HepG2 (cell line): ENCODE data around the gene CAPZB. TPM values are rescaled to one million over a fixed set of nuclear protein-coding genes. Genes with fewer than 3 reads are reported as not detected.

Experiments used
- ATAC-seq: fragments of 200-7000 bp; cut with Tn5 transposase; 3 replicates; pipeline ENCODE4 v1.9.1; 2020; ENCODE audit warnings: mild to moderate bottlenecking, moderate library complexity
- BruUV-seq: library from RNA; stranded (reverse); fragments of 400-500 nt; replicated peaks from 2 replicates; lab custom pipeline; 2021; lab: Mats Ljungman, UMichigan
- CTCF ChIA-PET: fragments of 300-600 bp; formaldehyde crosslinking; extraction: SDS; loops from one replicate; lab custom pipeline; 2021; ENCODE audit warnings: low total read pairs, inconsistent platforms, low intra/inter-chr PET ratio; lab: Yijun Ruan, JAX
- POLR2A ChIA-PET: fragments of 350-600 bp; sonication (Branson Sonifier 250); formaldehyde crosslinking; loops from one replicate; lab custom pipeline; 2020; ENCODE audit warnings: antibody characterized with exemption, inconsistent platforms; lab: Yijun Ruan, JAX
- DNase-seq: peaks from one replicate; pipeline ENCODE4 v3.0.0-alpha.2; 2015; ENCODE audit warnings: low spot score
- FAIRE-seq: peaks from 3 replicates; lab custom pipeline; 2011; peaks lifted over from hg19 to GRCh38; lab: Jason Lieb, UNC
- H2AFZ ChIP-seq: one replicate; pipeline ENCODE4 v1.6.1; 2011; ENCODE audit warnings: low read length, inconsistent platforms
- H3K27ac ChIP-seq: fragments of 300-600 bp; 3 replicates; pipeline ENCODE4 v1.8.0; 2011; ENCODE audit warnings: mixed run types, mild to moderate bottlenecking, mixed read lengths, low read length, inconsistent platforms; ENCODE audit not compliant: insufficient read depth; ENCODE audit errors: extremely low read length
- H3K27me3 ChIP-seq, 2 experiments: fragments of 200-600 bp in 1 of 2; 2 replicates in 1 of 2; 3 replicates in 1 of 2; pipeline versions ENCODE4 v1.6.0 to v1.8.0; 2011; ENCODE audit warnings: low read length in 2 of 2, mild to moderate bottlenecking in 2 of 2, moderate library complexity in 2 of 2, inconsistent platforms in 1 of 2; ENCODE audit not compliant: insufficient read depth in 2 of 2, control insufficient read depth in 1 of 2
- H3K36me3 ChIP-seq, 2 experiments: fragments of 200-600 bp in 1 of 2; replicated peaks in 1 of 2; 2 replicates in 1 of 2; 3 replicates in 1 of 2; pipeline versions ENCODE4 v1.5.1 to v1.8.0; 2011; ENCODE audit warnings: low read length in 2 of 2, inconsistent platforms in 1 of 2; ENCODE audit not compliant: insufficient read depth in 2 of 2, control insufficient read depth in 1 of 2
- H3K4me1 ChIP-seq: 2 replicates; pipeline ENCODE4 v1.5.1; 2012; ENCODE audit warnings: low read length, inconsistent platforms; ENCODE audit not compliant: insufficient read depth
- H3K4me2 ChIP-seq: 2 replicates; pipeline ENCODE4 v1.6.0; 2011; ENCODE audit warnings: low read depth, low read length, inconsistent platforms
- H3K4me3 ChIP-seq, 3 experiments: fragments of 200-600 bp in 1 of 3; sonication (generic), shearing (Covaris generic) in 1 of 3; replicated peaks in 1 of 3; 2 replicates each; pipeline ENCODE4 v1.5.1; 2011 to 2016; ENCODE audit warnings: low read length in 3 of 3, inconsistent platforms in 2 of 3, low read depth in 2 of 3, mild to moderate bottlenecking in 2 of 3, control low read depth in 1 of 3, mixed read lengths in 1 of 3; ENCODE audit not compliant: insufficient read depth in 1 of 3
- H3K79me2 ChIP-seq: one replicate; pipeline ENCODE4 v1.6.1; 2011; ENCODE audit warnings: low read length, inconsistent platforms; ENCODE audit not compliant: insufficient read depth
- H3K9ac ChIP-seq: 2 replicates; pipeline ENCODE4 v1.6.0; 2011; ENCODE audit warnings: mild to moderate bottlenecking, low read depth, low read length, inconsistent platforms; ENCODE audit not compliant: insufficient read depth
- H3K9me3 ChIP-seq: 2 replicates; pipeline ENCODE4 v1.5.1; 2012; ENCODE audit warnings: mild to moderate bottlenecking, low read length
- H4K20me1 ChIP-seq: 2 replicates; pipeline ENCODE4 v1.6.0; 2011; ENCODE audit warnings: inconsistent platforms, mild to moderate bottlenecking, low read length, moderate library complexity; ENCODE audit not compliant: insufficient read depth
- CTCF ChIP-seq: sonication (generic); formaldehyde crosslinking; IDR thresholded peaks from 2 replicates; pipeline ENCODE4 v1.5.0; 2020; ENCODE audit warnings: mild to moderate bottlenecking, missing genetic modification reagents, moderate library complexity
- JARID2 ChIP-seq: sonication (generic); formaldehyde crosslinking; IDR thresholded peaks from 2 replicates; pipeline ENCODE4 v1.8.1; 2023; ENCODE audit warnings: missing genetic modification reagents, inconsistent platforms; ENCODE audit not compliant: insufficient replicate concordance
- LRRFIP1 ChIP-seq: sonication (generic); formaldehyde crosslinking; conservative IDR thresholded peaks from 2 replicates; pipeline ENCODE4 v1.4.0; 2020; ENCODE audit warnings: missing genetic modification reagents
- MBNL3 ChIP-seq: fragments of 250-450 bp; sonication (Bioruptor Pico); conservative IDR thresholded peaks from 2 replicates; pipeline ENCODE4 v1.8.0; 2022; ENCODE audit warnings: mild to moderate bottlenecking, inconsistent platforms
- NR3C1 ChIP-seq: sonication (generic); formaldehyde crosslinking; IDR thresholded peaks from 2 replicates; pipeline ENCODE4 v1.4.0; 2020; ENCODE audit warnings: missing genetic modification reagents
- PITX1 ChIP-seq: sonication (generic); formaldehyde crosslinking; IDR thresholded peaks from 2 replicates; pipeline ENCODE4 v1.5.1; 2020; ENCODE audit warnings: mild to moderate bottlenecking, missing genetic modification reagents
- TBX3 ChIP-seq: fragments of 450-650 bp; IDR thresholded peaks from 2 replicates; pipeline ENCODE4 v1.6.1; 2017; ENCODE audit warnings: antibody characterized with exemption, mild to moderate bottlenecking, inconsistent platforms, borderline replicate concordance
- THAP7 ChIP-seq: sonication (generic); formaldehyde crosslinking; IDR thresholded peaks from 2 replicates; pipeline ENCODE4 v1.8.1; 2023; ENCODE audit warnings: mild to moderate bottlenecking, missing genetic modification reagents
- ZNF615 ChIP-seq: sonication (generic); formaldehyde crosslinking; IDR thresholded peaks from 2 replicates; pipeline ENCODE4 v1.5.0; 2020; ENCODE audit warnings: mild to moderate bottlenecking, missing genetic modification reagents, borderline replicate concordance
- ZNF800 ChIP-seq: sonication (generic); formaldehyde crosslinking; IDR thresholded peaks from 2 replicates; pipeline ENCODE4 v1.4.0; 2020; ENCODE audit warnings: missing genetic modification reagents
- ZNF883 ChIP-seq: sonication (generic); formaldehyde crosslinking; IDR thresholded peaks from 2 replicates; pipeline ENCODE4 v1.5.1; 2020; ENCODE audit warnings: mild to moderate bottlenecking, missing genetic modification reagents; ENCODE audit errors: not compliant biosample characterization
- ZSCAN30 ChIP-seq: sonication (generic); formaldehyde crosslinking; IDR thresholded peaks from 2 replicates; pipeline ENCODE4 v1.5.0; 2020; ENCODE audit warnings: mild to moderate bottlenecking, missing genetic modification reagents
- WGBS: methylation state at CpG from one replicate; pipeline ENCODE4 v1.1.6; 2017; ENCODE audit warnings: low lambda C conversion rate; 5-methylcytosine and 5-hydroxymethylcytosine counted together
- in situ Hi-C: cut with HindIII; loops from 2 replicates; pipeline ENCODE4 v1.10.0; 2017; ENCODE audit warnings: low pct_unique_long_range_greater_than_20kb; ENCODE audit not compliant: extremely low pct_ligation_motif_present
- intact Hi-C: fragments of 100-400 bp; cut with micrococcal nuclease; formaldehyde crosslinking; loops from one replicate; pipeline ENCODE4 v1.10.0; 2022; ENCODE audit not compliant: unreplicated experiment
- polyA plus RNA-seq, 8 experiments: library from polyadenylated mRNA; depleted of rRNA in 3 of 8; stranded (reverse) in 7 of 8; unstranded in 1 of 8; fragments of >200 nt; fragmentation: Illumina TruSeq in 4 of 8; extraction: Trizol in 4 of 8; gene quantifications; 2 replicates each; pipeline versions ENCODE4 v1.2.1 to v1.2.3, GENCODE V29; 2011 to 2016; ENCODE audit warnings: low read depth in 4 of 8, missing spikeins in 1 of 8, mixed read lengths in 1 of 8; ENCODE audit not compliant: insufficient read depth in 1 of 8
- total RNA-seq, 5 experiments: library from RNA; depleted of rRNA; stranded (reverse); fragments of >200 nt; fragmentation: Illumina TruSeq; extraction: Trizol; gene quantifications; 2 replicates each; pipeline ENCODE4 v1.2.3, GENCODE V29; 2016; ENCODE audit warnings: low read depth in 1 of 5
- TF ChIP-seq, protein P1 (sequence below): sonication (generic); formaldehyde crosslinking; IDR thresholded peaks from 2 replicates; pipeline ENCODE4 v1.8.0; 2022; ENCODE audit warnings: missing genetic modification reagents, low read depth, mild to moderate bottlenecking, borderline replicate concordance
- TF ChIP-seq, protein P2 (sequence below): sonication (generic); formaldehyde crosslinking; IDR thresholded peaks from 2 replicates; pipeline ENCODE4 v1.5.1; 2020; ENCODE audit warnings: missing genetic modification reagents, mild to moderate bottlenecking, borderline replicate concordance

CAPZB gene
- total and polyA plus RNA-seq, 2 of the 13 experiments (the other 11 are each of a cell fraction or from before 2014, with no cell fraction given), result 58.9 to 76.9 TPM

- TF ChIP-seq CTCF (no peak), ZSCAN30 (CRISPR knock-in tag) (no peak), NR3C1 (CRISPR knock-in tag) (no peak), ZNF615 (no peak), LRRFIP1 (CRISPR knock-in tag) (no peak), ZNF800 (CRISPR knock-in tag) (no peak), MBNL3 (CRISPR knock-in tag) (no peak), THAP7 (CRISPR knock-in tag) (no peak), ZNF883 (CRISPR knock-in tag) (no peak), JARID2 (CRISPR knock-in tag) (no peak), PITX1 (CRISPR knock-in tag) (no peak), TBX3 (no peak)
- TF ChIP-seq, protein P1, sequence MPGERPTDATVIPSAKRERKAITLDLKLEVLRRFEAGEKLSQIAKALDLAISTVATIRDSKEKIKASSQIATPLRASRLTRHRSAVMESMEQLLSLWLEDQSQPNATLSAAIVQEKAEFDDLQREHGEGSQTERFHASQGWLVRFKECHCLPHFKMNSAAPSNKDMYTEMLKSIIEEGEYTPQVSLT (CRISPR knock-in tag), result no peak
- TF ChIP-seq, protein P2, sequence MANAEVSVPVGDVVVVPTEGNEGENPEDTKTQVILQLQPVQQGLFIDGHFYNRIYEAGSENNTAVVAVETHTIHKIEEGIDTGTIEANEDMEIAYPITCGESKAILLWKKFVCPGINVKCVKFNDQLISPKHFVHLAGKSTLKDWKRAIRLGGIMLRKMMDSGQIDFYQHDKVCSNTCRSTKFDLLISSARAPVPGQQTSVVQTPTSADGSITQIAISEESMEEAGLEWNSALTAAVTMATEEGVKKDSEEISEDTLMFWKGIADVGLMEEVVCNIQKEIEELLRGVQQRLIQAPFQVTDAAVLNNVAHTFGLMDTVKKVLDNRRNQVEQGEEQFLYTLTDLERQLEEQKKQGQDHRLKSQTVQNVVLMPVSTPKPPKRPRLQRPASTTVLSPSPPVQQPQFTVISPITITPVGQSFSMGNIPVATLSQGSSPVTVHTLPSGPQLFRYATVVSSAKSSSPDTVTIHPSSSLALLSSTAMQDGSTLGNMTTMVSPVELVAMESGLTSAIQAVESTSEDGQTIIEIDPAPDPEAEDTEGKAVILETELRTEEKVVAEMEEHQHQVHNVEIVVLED, result no peak
- WGBS, result over 99% methylated on average over 12 of the region's 12 CpGs
- Histone ChIP-seq H4K20me1 (peaks cover 4% of the 10 kb centered on the region; the same call in 1 of the 2 replicates), H3K4me1 (peaks cover 47% of the 10 kb centered on the region), H3K27ac (no peak overlapping the region), H3K4me3 (no peak overlapping the region), H3K9me3 (no peaks in the 10 kb centered on the region), H3K4me2 (no peak overlapping the region), H3K27me3 (no peaks in the 10 kb centered on the region), H2AFZ (no peak overlapping the region), H3K9ac (no peak overlapping the region), H3K36me3 (peaks cover 11 to 48% of the 10 kb centered on the region in 2 experiments; a peak in 4 of 5 replicates), H3K79me2 (peaks cover 20% of the 10 kb centered on the region)
- in situ Hi-C loops, result no loop called here
- ChIA-PET CTCF (no interaction called here), POLR2A (no interaction called here)
- no TSS peak for BruUV-seq
- ATAC-seq (no peak), DNase-seq (no peak), FAIRE-seq (no peak)
- intact Hi-C loops, result no loop called here
Measured at GRCh38 chr1:19413999-19414398, 71.3 kb downstream of the CAPZB start.
